NCI-H2196 (cell line): ENCODE data around the gene FHIT.
A peak's percentile ranks its signal among the peaks of the same experiment; 100 is the strongest.

ENCODE experiments used
- DNase-seq: peaks from one replicate; lab custom pipeline; 2025; ENCODE audit not compliant: unreplicated experiment; lab: John Stamatoyannopoulos, UW

The FHIT gene

GRCh38 chr3:60262546-60262945 is 988.7 kb downstream of the FHIT start:
- no peak for DNase-seq

GRCh38 chr3:60260546-60260945 is 990.7 kb downstream of the FHIT start:
- no peak for DNase-seq

GRCh38 chr3:60250810-60251209 is 1000.4 kb downstream of the FHIT start:
- DNase-seq, result no peak

GRCh38 chr3:60250206-60250605 is 1001.0 kb downstream of the FHIT start:
- DNase-seq, result no peak

GRCh38 chr3:60246361-60246760 is 1004.9 kb downstream of the FHIT start:
- DNase-seq, result no peak

GRCh38 chr3:60243456-60243855 is 1007.8 kb downstream of the FHIT start:
- DNase-seq, result no peak

- no peak for DNase-seq
Observed at GRCh38 chr3:60240492-60240891, 1010.8 kb downstream of the FHIT start.

GRCh38 chr3:60238550-60238949 is 1012.7 kb downstream of the FHIT start:
- no peak for DNase-seq

- DNase-seq, result no peak
Observed at GRCh38 chr3:60229502-60229901, 1021.8 kb downstream of the FHIT start.

- no peak for DNase-seq
Observed at GRCh38 chr3:60228823-60229222, 1022.4 kb downstream of the FHIT start.

- no peak for DNase-seq
Observed at GRCh38 chr3:60226912-60227311, 1024.3 kb downstream of the FHIT start.

GRCh38 chr3:60225848-60226247 is 1025.4 kb downstream of the FHIT start:
- DNase-seq, result no peak

- DNase-seq, result no peak
Observed at GRCh38 chr3:60220768-60221167, 1030.5 kb downstream of the FHIT start.

GRCh38 chr3:60219501-60219900 is 1031.8 kb downstream of the FHIT start:
- DNase-seq, result no peak

- no peak for DNase-seq
Observed at GRCh38 chr3:60217156-60217911, 1033.9 kb downstream of the FHIT start.

GRCh38 chr3:60216462-60217075 is 1034.7 kb downstream of the FHIT start:
- DNase-seq, result no peak

- no peak for DNase-seq
Observed at GRCh38 chr3:60215946-60216345, 1035.3 kb downstream of the FHIT start.

- DNase-seq, result no peak
Observed at GRCh38 chr3:60207905-60208304, 1043.3 kb downstream of the FHIT start.

GRCh38 chr3:60206206-60206605 is 1045.0 kb downstream of the FHIT start:
- DNase-seq, result no peak

GRCh38 chr3:60202052-60202726 is 1049.1 kb downstream of the FHIT start:
- peak; percentile 2 for DNase-seq

- DNase-seq, result no peak
Observed at GRCh38 chr3:60199306-60199705, 1051.9 kb downstream of the FHIT start.

- no peak for DNase-seq
Observed at GRCh38 chr3:60198179-60198720, 1053.0 kb downstream of the FHIT start.
